GM18867 (cell line): ENCODE results near the gene KRI1.

ENCODE experiments used
- ATAC-seq: cut with Tn5 transposase; IDR thresholded peaks from one replicate; pipeline ENCODE4 v1.9.1; 2021; ENCODE audit warnings: mild to moderate bottlenecking, moderate library complexity; ENCODE audit not compliant: unreplicated experiment

The KRI1 gene

GRCh38 chr19:10519421-10519820 lies 46.4 kb downstream of the KRI1 start:
- no peak for ATAC-seq

GRCh38 chr19:10518444-10519361 lies 47.1 kb downstream of the KRI1 start:
- ATAC-seq = no peak

- no peak for ATAC-seq
Observed at GRCh38 chr19:10517760-10518443, 47.9 kb downstream of the KRI1 start.

- ATAC-seq = no peak
Observed at GRCh38 chr19:10517361-10517759, 48.5 kb downstream of the KRI1 start, which contains the start of gene S1PR5. TSS of gene S1PR5 (minus strand) at chr19:10517447. CDS start at chr19:10515011, 2,436 bp downstream.

GRCh38 chr19:10516671-10517286 lies 49.0 kb downstream of the KRI1 start:
- ATAC-seq = no peak

GRCh38 chr19:10516064-10516385 lies 49.8 kb downstream of the KRI1 start:
- no peak for ATAC-seq

GRCh38 chr19:10514211-10515145 lies 51.3 kb downstream of the KRI1 start:
- no peak for ATAC-seq

- ATAC-seq = no peak
Observed at GRCh38 chr19:10513223-10513622, 52.6 kb downstream of the KRI1 start.

GRCh38 chr19:10510301-10510802 lies 55.5 kb downstream of the KRI1 start:
- no peak for ATAC-seq

- ATAC-seq = no peak
Observed at GRCh38 chr19:10508707-10509106, 57.1 kb downstream of the KRI1 start.

- no peak for ATAC-seq
Observed at GRCh38 chr19:10508036-10508435, 57.8 kb downstream of the KRI1 start.

- ATAC-seq = no peak
Observed at GRCh38 chr19:10505583-10506229, 60.1 kb downstream of the KRI1 start.
